RWPE1 (cell line): Measurements from ENCODE around the gene CTIF.

Experiments
- CTCF ChIA-PET: fragments of 350-600 bp; sonication (Branson Sonifier 250); formaldehyde crosslinking; extraction: SDS; loops from one replicate; lab custom pipeline; 2021; lab: Yijun Ruan, JAX
- POLR2A ChIA-PET: fragments of 400-600 bp; formaldehyde crosslinking; extraction: SDS; loops from one replicate; lab custom pipeline; 2020; ENCODE audit warnings: antibody characterized with exemption; ENCODE audit not compliant: low non-redundant PET; lab: Yijun Ruan, JAX
- DNase-seq: peaks from one replicate; pipeline ENCODE4 v3.0.0; 2012; ENCODE audit warnings: low spot score
- H3K27ac ChIP-seq: fragments of 450-650 bp; 2 replicates; pipeline ENCODE4 v1.5.1; 2017
- TF ChIP-seq, protein P1 (sequence below): fragments of 450-650 bp; conservative IDR thresholded peaks from 2 replicates; pipeline ENCODE4 v1.5.1; 2017; ENCODE audit warnings: low read depth, mild to moderate bottlenecking

CTIF gene

DNA sequence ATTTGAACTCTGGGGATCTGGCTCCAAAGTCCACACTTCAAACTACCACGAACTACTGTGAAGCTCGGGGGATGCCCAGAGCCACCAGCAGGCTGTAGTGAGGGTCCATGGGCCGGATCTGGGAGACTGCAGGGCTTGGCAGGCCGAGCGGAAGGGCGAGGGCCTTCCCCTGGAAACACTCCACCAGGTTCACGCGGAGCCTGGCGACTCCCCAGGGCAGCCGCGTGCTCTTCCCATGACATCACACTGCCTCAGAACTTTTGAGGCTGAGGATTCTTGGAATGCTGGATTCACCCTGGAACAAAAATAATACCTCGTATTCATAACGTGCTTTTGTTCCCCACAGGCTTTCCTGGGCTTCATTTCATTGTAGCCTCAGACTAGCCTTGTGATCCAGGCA is 210.9 kb downstream of the CTIF start:
- POLR2A ChIA-PET = no interaction called here
- TF ChIP-seq, protein P1, sequence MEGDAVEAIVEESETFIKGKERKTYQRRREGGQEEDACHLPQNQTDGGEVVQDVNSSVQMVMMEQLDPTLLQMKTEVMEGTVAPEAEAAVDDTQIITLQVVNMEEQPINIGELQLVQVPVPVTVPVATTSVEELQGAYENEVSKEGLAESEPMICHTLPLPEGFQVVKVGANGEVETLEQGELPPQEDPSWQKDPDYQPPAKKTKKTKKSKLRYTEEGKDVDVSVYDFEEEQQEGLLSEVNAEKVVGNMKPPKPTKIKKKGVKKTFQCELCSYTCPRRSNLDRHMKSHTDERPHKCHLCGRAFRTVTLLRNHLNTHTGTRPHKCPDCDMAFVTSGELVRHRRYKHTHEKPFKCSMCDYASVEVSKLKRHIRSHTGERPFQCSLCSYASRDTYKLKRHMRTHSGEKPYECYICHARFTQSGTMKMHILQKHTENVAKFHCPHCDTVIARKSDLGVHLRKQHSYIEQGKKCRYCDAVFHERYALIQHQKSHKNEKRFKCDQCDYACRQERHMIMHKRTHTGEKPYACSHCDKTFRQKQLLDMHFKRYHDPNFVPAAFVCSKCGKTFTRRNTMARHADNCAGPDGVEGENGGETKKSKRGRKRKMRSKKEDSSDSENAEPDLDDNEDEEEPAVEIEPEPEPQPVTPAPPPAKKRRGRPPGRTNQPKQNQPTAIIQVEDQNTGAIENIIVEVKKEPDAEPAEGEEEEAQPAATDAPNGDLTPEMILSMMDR = no peak
- no peak overlapping the region for H3K27ac ChIP-seq
- CTCF ChIA-PET = no interaction called here
- no peak for DNase-seq

DNA sequence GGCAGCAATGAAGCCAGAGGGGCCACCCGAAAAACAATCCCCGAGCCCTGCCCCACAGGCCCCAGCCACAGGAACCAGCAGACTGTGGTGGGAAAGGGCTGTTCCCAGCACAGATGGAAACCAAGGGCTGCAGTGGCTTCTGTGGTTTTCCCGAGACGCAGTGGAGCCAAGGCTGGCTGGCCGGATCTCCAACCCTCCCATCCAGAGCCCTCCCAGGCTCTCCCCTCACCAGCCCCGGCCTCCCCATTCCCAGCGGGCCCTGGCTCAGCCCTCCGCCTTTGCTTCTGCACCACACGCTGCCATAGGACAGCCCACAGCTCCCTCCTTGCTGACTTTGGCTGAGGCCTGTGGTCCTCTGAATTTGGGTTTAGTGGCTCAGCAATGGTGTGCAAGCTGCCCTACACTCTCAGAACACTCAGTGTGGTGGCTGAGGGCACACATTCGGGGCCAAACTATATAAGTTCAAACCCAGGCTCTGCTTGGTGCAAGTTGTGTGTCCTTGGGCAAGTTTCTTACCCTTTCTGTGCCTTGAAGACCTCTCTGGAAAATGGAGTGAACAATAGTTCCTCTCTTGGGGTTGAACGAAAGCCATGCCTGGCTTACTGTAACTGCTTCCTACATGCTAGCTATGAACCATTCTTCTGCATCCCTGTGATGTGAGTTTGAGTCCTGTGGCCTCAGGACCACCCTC is 211.8 kb downstream of the CTIF start:
- H3K27ac ChIP-seq = peak overlapping the region; percentile 5; the same call in 1 of the 2 replicates

DNA sequence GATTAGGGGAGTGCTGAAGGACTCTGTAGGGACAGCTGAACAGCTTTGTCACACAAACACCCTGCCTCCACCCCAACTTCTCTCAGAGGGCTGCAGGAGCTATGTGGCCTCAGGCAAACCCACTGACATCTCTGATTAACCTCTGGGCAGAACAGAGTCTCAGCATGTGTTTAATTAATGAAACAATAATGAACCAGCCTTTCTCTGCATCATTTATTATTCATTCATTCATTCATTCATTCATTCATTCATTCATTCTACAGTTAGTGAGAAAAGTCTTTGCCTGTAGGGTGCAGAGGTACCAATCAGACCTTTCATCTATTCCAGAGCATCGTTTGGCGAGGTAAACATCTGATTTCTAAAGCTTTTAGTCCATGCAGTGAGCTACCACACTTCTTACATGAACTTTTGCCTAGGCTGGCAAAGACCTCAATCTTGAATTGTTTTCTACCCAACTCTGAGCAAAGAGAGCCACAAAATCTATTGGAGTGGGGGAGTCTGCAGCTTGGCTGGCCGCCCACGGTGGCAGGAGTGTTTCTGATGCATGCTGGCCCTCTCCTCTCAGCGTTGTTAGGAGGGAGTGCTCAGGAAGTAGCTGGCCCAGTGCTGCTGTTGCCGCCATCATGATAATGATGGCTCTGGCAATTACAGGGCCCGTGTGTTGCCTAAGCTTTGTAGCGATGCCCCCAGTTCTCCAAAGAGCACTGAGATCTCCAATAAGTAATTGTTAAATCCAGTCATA is 213.1 kb downstream of the CTIF start:
- no peak overlapping the region for H3K27ac ChIP-seq
- TF ChIP-seq, protein P1 = no peak
- CTCF ChIA-PET = no interaction called here
- no peak for DNase-seq
- POLR2A ChIA-PET = no interaction called here

More for the DNA sequence above, 211.8 kb downstream of the CTIF start:
- TF ChIP-seq, protein P1 = no peak
- ChIA-PET CTCF (no interaction called here), POLR2A (no interaction called here)
- no peak for DNase-seq

DNA sequence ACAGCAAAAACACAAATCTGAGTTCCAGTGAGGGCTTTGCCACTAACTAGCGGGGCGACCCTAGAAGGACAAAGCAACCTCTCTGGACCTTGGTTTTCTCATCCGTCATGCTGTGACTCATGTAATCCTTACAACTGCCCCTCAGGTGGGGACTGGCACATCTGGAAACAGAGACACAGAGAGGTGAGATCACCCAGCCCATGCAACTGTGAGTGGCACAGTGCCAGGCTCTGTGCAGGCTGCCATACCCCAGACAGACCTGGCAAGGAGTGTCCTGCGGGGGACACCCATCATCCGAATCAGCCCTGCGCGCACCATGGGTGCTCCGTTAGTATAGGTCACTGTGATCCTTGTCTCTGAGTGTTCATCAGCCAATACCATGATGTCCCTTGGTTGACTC is 213.6 kb downstream of the CTIF start:
- TF ChIP-seq, protein P1 = no peak
- DNase-seq = no peak
- ChIA-PET POLR2A (no interaction called here), CTCF (interaction anchor here (0.7 kb wide), 1 partner anchor 73 kb away, joined by 3 read pairs; no protein-coding TSS in a partner anchor)
- H3K27ac ChIP-seq = no peak overlapping the region

DNA sequence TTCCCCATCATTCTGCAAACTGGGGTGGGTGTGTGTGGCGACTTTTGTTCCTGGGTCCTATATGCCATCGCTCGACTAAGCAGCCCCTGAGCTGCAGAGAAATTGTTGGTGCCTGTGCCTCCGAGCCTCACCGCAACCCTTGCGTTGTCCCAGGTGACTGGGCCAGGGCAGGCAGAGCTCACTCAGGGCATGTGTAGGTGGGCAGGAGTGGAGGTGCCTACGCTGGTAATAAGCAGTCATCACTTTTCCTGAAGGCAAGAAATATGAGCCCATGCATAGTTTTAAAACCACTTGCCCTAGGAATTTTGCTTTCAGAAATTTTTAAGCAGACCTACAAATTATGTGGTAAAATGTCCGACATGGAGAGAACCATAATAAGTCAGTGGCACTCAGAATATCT is 214.1 kb downstream of the CTIF start:
- H3K27ac ChIP-seq = no peak overlapping the region
- ChIA-PET POLR2A (no interaction called here), CTCF (interaction anchor here (0.7 kb wide), 1 partner anchor 73 kb away, joined by 3 read pairs; no protein-coding TSS in a partner anchor)
- TF ChIP-seq, protein P1 = no peak
- DNase-seq = no peak

DNA sequence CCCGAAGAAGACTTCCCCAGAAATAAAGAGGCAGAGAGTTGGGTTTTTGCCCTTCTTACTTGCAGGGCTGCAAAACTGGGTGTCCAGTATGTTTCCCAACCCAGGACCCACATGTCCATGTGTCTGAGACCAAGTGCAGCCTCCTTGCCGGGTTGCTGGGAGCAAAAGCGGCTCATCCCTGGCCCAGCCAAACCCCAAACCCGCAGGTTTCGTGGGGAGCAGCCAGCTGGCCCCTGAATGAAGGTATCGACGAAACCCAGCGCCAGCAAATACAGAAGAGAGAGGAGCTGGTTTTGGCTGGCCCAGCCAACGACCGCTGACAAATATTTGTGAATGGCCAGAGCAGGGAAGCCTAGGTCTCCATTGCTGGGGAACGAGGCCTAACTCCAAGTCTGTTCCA is 214.9 kb downstream of the CTIF start:
- ChIA-PET POLR2A (no interaction called here), CTCF (no interaction called here)
- no peak overlapping the region for H3K27ac ChIP-seq
- TF ChIP-seq, protein P1 = no peak
- no peak for DNase-seq
